GM12872 (cell line): Measurements from ENCODE around the gene ASTN1.

Experiments
- CTCF ChIP-seq: IDR thresholded peaks from 3 replicates; pipeline ENCODE4 v1.5.1; 2011; ENCODE audit warnings: low read depth, mild to moderate bottlenecking, low read length, moderate library complexity; ENCODE audit not compliant: insufficient read depth

ASTN1 gene

DNA sequence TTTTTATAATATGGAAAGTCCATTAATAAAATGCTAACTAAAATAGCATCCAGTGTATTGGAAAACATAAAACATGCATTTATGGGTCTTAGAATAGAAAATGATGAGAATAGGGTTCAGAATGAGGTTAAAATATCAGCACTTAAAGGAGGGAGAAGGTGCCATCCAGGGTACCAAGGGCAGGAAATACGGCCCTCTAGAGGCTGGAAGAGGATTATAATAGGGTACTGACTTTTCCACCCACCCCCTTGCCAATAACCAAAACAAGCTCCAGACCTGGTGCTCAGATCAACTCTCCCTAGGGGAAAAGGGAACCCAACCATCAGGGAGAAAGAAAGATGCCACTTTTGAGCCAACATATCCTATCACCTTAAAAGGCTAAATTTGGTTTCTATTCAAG lies 26.7 kb downstream of the ASTN1 start:
- no peak for TF ChIP-seq CTCF

DNA sequence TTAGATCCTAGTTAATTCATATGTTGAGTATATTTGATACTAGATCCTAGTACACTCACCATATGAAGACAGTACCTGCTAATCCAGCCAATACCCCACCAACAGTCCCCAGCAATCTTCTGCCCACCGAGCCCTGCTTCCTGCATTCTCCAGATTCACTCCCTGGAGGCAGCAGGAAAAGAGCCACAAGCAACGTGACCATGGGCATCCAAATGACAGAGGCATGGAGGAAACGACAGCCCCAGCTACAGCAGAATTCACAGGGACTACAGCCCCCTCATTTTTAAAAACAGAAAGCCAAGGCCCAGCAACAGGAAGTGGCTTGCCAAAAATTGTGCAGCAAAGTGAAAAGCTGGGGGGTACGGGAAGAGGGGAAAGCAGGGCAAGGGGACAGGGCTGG lies 29.3 kb downstream of the ASTN1 start:
- no peak for TF ChIP-seq CTCF

GRCh38 chr1:177133977-177134538 lies 30.5 kb downstream of the ASTN1 start:
- no peak for TF ChIP-seq CTCF

DNA sequence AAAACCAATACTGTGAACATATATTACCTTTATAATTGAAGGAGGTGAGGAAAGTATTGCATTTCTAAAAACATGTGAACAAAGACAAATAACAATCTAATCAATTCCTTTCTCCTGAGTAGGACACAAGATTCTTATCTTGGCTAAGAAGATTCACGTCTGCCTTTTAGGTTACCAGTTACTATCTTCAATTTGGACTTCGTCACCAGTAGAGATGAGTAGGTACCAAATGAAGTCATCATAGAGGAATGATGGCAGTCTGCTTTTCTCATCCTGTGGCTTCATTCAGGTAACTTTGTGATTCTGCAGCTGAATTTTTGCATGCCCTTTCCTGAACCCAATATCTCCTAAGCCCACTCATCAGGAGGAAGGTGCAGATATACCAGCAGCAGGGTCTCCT lies 32.4 kb downstream of the ASTN1 start:
- TF ChIP-seq CTCF = no peak

DNA sequence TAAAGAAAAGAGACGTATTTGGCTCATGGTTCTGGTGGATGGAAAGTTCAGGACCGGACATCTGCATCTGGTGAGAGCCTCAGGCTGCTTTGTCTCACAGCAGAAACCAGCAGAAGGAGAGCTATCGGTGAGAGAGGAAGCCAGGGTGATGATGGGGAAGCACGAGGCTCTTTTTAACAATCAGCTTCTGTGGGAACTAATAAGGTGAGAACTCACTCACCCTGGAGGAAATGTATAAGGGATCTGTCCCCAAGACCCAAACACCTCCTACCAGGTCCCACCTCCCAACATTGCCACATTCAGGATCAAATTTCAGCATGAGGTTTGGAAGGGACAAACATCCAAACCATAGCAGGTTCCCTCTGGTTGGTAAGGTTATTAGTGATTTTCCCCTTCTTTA lies 32.8 kb downstream of the ASTN1 start:
- no peak for TF ChIP-seq CTCF

GRCh38 chr1:177130451-177130945 lies 34.0 kb downstream of the ASTN1 start:
- TF ChIP-seq CTCF = no peak

GRCh38 chr1:177128665-177129281 lies 35.7 kb downstream of the ASTN1 start:
- no peak for TF ChIP-seq CTCF
